ENCODE results near the gene POM121C. TPM values are rescaled to one million over a fixed set of nuclear protein-coding genes. Genes with fewer than 3 reads are reported as not detected.
"Not testable (repeated sequence)": the region's sequence is repeated elsewhere in the genome, so short reads cannot be mapped to it uniquely, and the experiment has no call there.

POM121C gene
- total RNA-seq, 1 experiment from 2014 or later = 66.6 TPM

DNA sequence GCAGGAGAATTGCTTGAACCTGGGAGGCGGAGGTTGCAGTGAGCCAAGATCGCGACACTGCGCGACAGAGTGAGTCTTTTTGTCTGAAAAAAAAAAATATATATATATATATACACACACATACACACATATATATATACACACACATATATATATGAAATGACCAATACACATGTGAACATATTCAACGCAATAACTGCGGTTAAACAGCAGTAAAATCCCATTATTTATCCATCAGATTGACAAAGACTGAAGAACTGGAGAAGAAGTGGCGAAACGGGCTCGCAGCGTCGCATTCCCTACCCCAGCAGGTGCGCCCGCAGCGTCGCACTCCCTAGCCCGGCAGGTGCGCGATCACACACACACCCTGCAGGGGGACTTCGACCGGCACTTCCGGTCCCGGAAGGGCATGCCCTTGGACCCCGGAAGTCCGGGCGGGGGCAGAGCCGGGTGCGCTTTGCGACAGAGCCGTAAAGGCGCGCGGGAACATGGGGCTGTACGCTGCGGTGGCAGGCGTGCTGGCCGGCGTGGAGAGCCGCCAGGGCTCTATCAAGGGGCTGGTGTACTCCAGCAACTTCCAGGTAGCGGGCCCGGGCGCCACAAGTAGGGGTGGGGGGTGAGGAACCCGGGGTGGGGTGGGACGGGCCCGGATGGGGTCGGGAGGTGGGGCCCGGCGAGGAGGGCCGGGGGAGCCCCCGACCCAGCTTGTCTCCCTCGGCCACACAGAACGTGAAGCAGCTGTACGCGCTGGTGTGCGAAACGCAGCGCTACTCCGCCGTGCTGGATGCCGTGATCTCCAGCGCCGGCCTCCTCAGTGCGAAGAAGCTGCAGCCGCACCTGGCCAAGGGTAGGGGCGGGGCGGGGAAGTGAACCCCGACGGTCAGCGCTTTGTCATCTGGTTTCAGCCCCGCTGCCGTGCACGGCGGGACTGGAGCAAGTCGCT lies 75.9 kb downstream of the POM121C start:
- POLR2A ChIA-PET; in situ Hi-C loops (cut with HindIII; ENCODE audit: low pct_unique_long_range_greater_than_20kb, low sequenced_read_pairs); intact Hi-C loops (cut with micrococcal nuclease; ENCODE audit: unreplicated experiment); DNase-seq (ENCODE audit: low read depth, low spot score); H3K27ac ChIP-seq (ENCODE audit: low read length); H3K27me3 ChIP-seq (ENCODE audit: control insufficient read depth, insufficient read depth, low read length); H3K9me3 ChIP-seq (ENCODE audit: control insufficient read depth, insufficient read depth, low read depth, low read length); H3K4me1 ChIP-seq (ENCODE audit: control insufficient read depth, insufficient read depth, low read length); CTCF ChIA-PET; H3K4me3 ChIP-seq (ENCODE audit: low read depth in 2 of 2, low read length in 2 of 2); H3K36me3 ChIP-seq (ENCODE audit: control insufficient read depth, insufficient read depth, low read length): not testable (repeated sequence)
- ATAC-seq = peak; percentile 91
- TSS peak; percentile 96 for BruUV-seq (replicated peaks)

DNA sequence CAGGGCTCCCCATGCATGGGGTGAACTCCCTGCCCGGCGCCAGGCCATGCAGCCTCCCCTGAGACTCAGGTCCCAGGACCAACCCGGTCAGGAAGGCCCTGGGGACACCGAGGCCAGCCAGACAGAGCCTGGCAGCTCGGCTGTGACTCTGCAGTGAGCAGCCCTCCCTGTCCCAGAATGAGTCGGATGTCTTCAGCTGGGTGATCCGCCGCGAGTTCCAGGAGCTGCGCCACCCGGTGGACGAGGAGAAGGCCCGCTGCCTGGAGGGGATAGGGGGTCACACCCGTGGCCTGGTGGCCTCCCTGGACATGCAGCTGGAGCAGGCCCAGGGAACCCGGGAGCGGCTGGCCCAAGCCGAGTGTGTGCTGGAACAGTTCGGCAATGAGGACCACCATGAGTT lies 81.4 kb downstream of the POM121C start:
- in situ Hi-C loops (cut with HindIII; ENCODE audit: low pct_unique_long_range_greater_than_20kb, low sequenced_read_pairs) = not testable (repeated sequence)

DNA sequence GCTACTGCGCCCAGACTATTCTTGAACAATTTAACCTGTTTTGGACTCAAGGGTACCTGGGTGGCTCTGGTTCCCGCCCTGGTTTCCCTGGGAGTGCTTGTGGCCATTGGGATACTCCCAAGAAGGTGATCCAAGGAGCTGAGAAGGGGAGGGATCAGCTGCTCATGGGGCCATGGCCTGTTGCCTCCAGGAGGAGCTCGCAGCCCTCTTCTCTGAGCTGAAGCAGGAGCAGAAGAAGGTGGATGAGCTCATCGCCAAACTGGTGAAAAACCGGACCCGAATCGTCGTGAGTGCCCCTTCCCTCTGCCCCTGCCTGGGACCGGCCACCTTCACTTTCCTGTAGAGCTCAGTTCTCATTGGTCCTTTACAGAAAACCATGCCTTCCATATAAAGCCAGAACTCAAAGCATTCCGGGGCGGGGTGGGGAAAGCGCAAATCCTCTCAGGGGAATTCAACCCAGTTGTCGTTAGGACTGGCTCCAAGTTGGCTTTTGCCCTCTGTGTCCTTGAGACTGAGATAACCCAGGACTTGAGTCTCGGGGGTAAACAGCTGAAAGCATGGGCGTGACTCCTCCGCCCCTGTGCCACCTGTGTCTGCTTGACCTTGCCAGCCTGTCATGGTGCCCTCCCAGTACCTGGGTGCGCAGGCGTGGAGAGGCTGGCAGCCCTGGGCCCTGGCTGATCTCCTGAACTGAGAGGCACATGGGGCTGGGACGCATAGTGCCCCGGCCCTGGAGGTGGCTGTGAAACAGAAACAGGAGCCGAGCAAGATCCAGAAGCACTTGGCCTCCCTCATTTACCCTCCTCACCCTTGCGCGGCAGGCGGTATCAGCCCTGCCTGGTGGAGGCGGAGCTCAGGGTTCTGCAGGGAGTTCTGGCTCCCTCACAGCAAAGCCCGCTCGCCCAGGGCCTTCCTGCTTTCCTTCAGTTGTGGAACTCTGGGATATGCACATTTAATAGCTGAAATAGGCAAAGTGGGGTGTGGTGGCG lies 82.3 kb downstream of the POM121C start:
- H3K27ac ChIP-seq (ENCODE audit: low read length); ATAC-seq; H3K4me1 ChIP-seq (ENCODE audit: control insufficient read depth, insufficient read depth, low read length); intact Hi-C loops (cut with micrococcal nuclease; ENCODE audit: unreplicated experiment); POLR2A ChIA-PET; in situ Hi-C loops (cut with HindIII; ENCODE audit: low pct_unique_long_range_greater_than_20kb, low sequenced_read_pairs); H3K9me3 ChIP-seq (ENCODE audit: control insufficient read depth, insufficient read depth, low read depth, low read length); H3K27me3 ChIP-seq (ENCODE audit: control insufficient read depth, insufficient read depth, low read length); DNase-seq (ENCODE audit: low read depth, low spot score); H3K4me3 ChIP-seq (ENCODE audit: low read depth in 2 of 2, low read length in 2 of 2); BruUV-seq (replicated peaks); CTCF ChIA-PET; H3K36me3 ChIP-seq (ENCODE audit: control insufficient read depth, insufficient read depth, low read length): not testable (repeated sequence)

More for the DNA sequence above, 81.4 kb downstream of the POM121C start:
- BruUV-seq (replicated peaks); H3K9me3 ChIP-seq (ENCODE audit: control insufficient read depth, insufficient read depth, low read depth, low read length); DNase-seq (ENCODE audit: low read depth, low spot score); H3K4me3 ChIP-seq (ENCODE audit: low read depth in 2 of 2, low read length in 2 of 2); H3K4me1 ChIP-seq (ENCODE audit: control insufficient read depth, insufficient read depth, low read length); H3K36me3 ChIP-seq (ENCODE audit: control insufficient read depth, insufficient read depth, low read length); H3K27me3 ChIP-seq (ENCODE audit: control insufficient read depth, insufficient read depth, low read length); H3K27ac ChIP-seq (ENCODE audit: low read length); CTCF ChIA-PET; intact Hi-C loops (cut with micrococcal nuclease; ENCODE audit: unreplicated experiment); POLR2A ChIA-PET: not testable (repeated sequence)
- peak; percentile 68 for ATAC-seq

DNA sequence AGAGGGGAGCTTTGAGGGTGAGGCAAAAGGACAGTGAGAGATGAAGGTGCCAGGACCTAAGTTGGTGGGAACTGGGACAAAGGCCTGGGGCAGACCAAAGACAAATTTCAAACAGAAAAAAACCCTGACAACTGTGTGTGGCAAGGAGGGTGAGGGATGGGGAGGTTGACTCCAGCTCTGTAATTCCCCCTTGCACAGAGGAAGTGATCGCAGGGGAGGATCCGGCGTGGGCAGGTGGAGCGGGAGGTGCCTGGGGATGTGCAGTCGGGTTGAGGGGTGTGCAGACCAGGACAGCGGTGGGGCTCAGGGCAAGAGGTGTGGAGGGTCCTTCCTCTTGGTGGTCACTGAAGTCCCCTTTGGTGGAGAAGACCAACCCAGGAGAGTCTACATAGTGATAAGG lies 85.5 kb downstream of the POM121C start:
- H3K27me3 ChIP-seq (ENCODE audit: control insufficient read depth, insufficient read depth, low read length); intact Hi-C loops (cut with micrococcal nuclease; ENCODE audit: unreplicated experiment); ATAC-seq; DNase-seq (ENCODE audit: low read depth, low spot score); H3K27ac ChIP-seq (ENCODE audit: low read length); H3K4me3 ChIP-seq (ENCODE audit: low read depth in 2 of 2, low read length in 2 of 2); in situ Hi-C loops (cut with HindIII; ENCODE audit: low pct_unique_long_range_greater_than_20kb, low sequenced_read_pairs); POLR2A ChIA-PET; H3K36me3 ChIP-seq (ENCODE audit: control insufficient read depth, insufficient read depth, low read length); CTCF ChIA-PET; BruUV-seq (replicated peaks); H3K4me1 ChIP-seq (ENCODE audit: control insufficient read depth, insufficient read depth, low read length); H3K9me3 ChIP-seq (ENCODE audit: control insufficient read depth, insufficient read depth, low read depth, low read length): not testable (repeated sequence)

DNA sequence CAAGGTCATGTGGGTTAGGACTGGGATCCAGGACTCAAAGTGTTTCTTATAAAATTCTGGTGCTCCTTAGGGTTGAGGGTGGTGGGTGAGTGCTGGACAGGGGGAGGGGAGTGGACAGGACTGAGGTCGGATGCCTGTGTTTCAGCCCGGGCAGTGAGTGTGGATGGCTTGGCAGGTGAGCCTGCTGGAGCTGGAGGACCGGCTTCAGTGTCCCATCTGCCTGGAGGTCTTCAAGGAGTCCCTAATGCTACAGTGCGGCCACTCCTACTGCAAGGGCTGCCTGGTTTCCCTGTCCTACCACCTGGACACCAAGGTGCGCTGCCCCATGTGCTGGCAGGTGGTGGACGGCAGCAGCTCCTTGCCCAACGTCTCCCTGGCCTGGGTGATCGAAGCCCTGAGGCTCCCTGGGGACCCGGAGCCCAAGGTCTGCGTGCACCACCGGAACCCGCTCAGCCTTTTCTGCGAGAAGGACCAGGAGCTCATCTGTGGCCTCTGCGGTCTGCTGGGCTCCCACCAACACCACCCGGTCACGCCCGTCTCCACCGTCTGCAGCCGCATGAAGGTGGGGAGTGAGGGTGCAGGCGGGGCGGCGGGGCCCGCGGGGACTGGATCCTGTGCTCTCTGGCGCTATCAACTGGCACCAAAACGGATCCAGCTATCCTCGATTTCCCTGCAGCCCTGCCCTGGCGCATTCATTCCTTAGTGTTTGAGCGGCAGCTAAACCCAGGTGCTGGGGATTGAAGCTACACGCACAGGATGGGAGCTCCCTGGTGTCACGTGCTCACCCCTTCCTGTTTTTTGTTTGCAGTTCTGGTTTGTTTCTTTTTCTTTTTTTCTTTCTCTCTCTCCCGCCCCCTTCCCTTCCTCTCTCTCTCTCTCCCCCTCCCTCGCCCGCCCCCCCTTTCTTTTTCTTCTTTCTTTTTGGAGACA lies 87.1 kb downstream of the POM121C start:
- CTCF ChIA-PET; H3K27ac ChIP-seq (ENCODE audit: low read length); in situ Hi-C loops (cut with HindIII; ENCODE audit: low pct_unique_long_range_greater_than_20kb, low sequenced_read_pairs); POLR2A ChIA-PET; BruUV-seq (replicated peaks); H3K27me3 ChIP-seq (ENCODE audit: control insufficient read depth, insufficient read depth, low read length); H3K9me3 ChIP-seq (ENCODE audit: control insufficient read depth, insufficient read depth, low read depth, low read length); intact Hi-C loops (cut with micrococcal nuclease; ENCODE audit: unreplicated experiment); H3K36me3 ChIP-seq (ENCODE audit: control insufficient read depth, insufficient read depth, low read length); DNase-seq (ENCODE audit: low read depth, low spot score); H3K4me3 ChIP-seq (ENCODE audit: low read depth in 2 of 2, low read length in 2 of 2); H3K4me1 ChIP-seq (ENCODE audit: control insufficient read depth, insufficient read depth, low read length): not testable (repeated sequence)
- ATAC-seq = peak; percentile 28; the same call in 1 of the 2 replicates

DNA sequence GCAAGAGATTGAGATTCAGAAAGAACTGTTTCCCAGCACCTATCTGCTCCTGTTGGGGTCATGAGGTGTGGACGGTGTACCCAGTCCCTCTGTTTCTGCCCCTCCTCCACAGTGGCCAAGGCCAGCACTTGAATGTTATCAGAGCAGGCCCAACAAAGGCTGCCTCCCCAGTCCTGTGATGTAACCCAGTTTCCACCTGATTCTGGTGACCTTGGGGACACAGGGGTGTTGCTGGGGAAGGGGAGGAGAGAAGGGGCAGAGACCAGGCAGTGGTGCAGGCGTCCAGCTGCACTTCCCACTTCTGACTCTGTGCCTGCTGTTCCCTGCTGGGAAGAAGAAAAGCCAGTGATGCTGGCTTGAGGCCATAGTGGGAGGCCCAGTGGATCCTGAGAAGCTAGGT lies 88.2 kb downstream of the POM121C start:
- BruUV-seq (replicated peaks); H3K9me3 ChIP-seq (ENCODE audit: control insufficient read depth, insufficient read depth, low read depth, low read length); ATAC-seq; intact Hi-C loops (cut with micrococcal nuclease; ENCODE audit: unreplicated experiment); in situ Hi-C loops (cut with HindIII; ENCODE audit: low pct_unique_long_range_greater_than_20kb, low sequenced_read_pairs); DNase-seq (ENCODE audit: low read depth, low spot score); POLR2A ChIA-PET; H3K27ac ChIP-seq (ENCODE audit: low read length); H3K27me3 ChIP-seq (ENCODE audit: control insufficient read depth, insufficient read depth, low read length); CTCF ChIA-PET; H3K36me3 ChIP-seq (ENCODE audit: control insufficient read depth, insufficient read depth, low read length); H3K4me3 ChIP-seq (ENCODE audit: low read depth in 2 of 2, low read length in 2 of 2); H3K4me1 ChIP-seq (ENCODE audit: control insufficient read depth, insufficient read depth, low read length): not testable (repeated sequence)
